Chondrocyte (in vitro differentiated cells): Measurements from ENCODE around the gene TPRG1L. TPM values are rescaled to one million over a fixed set of nuclear protein-coding genes. Genes with fewer than 3 reads are reported as not detected.

Source experiments
- DNase-seq: peaks from one replicate; pipeline ENCODE4 v3.0.0; 2021; ENCODE audit warnings: mixed read lengths, low spot score
- H3K27ac Mint-ChIP-seq: one replicate; pipeline ENCODE4 v1.8.0; 2021; ENCODE audit warnings: mild to moderate bottlenecking, moderate library complexity, mixed read lengths; ENCODE audit not compliant: unreplicated experiment
- H3K27me3 Mint-ChIP-seq: 2 replicates; pipeline ENCODE4 v1.8.0; 2021; ENCODE audit warnings: low read depth, mixed read lengths
- H3K36me3 Mint-ChIP-seq: 2 replicates; pipeline ENCODE4 v1.8.0; 2021; ENCODE audit warnings: low read depth, mixed read lengths
- H3K4me1 Mint-ChIP-seq: 2 replicates; pipeline ENCODE4 v1.8.0; 2021; ENCODE audit warnings: low read depth, mild to moderate bottlenecking, mixed read lengths
- H3K4me3 Mint-ChIP-seq: one replicate; pipeline ENCODE4 v1.8.0; 2021; ENCODE audit warnings: mild to moderate bottlenecking, moderate library complexity, mixed read lengths; ENCODE audit not compliant: unreplicated experiment
- H3K9me3 Mint-ChIP-seq: 2 replicates; pipeline ENCODE4 v1.8.0; 2021; ENCODE audit warnings: low read depth, mixed read lengths
- total RNA-seq: library from RNA; stranded (reverse); gene quantifications from 3 replicates; pipeline ENCODE4 v1.2.1, GENCODE V29; 2021
- TF ChIP-seq, protein P1 (sequence below): fragments of 200-600 bp; sonication (generic); IDR thresholded peaks from 2 replicates; pipeline ENCODE4 v1.5.0; 2021; ENCODE audit warnings: antibody characterized with exemption, mild to moderate bottlenecking, moderate library complexity

The TPRG1L gene
- total RNA-seq, 1 donor from 2014 or later: 53.7 TPM

DNA sequence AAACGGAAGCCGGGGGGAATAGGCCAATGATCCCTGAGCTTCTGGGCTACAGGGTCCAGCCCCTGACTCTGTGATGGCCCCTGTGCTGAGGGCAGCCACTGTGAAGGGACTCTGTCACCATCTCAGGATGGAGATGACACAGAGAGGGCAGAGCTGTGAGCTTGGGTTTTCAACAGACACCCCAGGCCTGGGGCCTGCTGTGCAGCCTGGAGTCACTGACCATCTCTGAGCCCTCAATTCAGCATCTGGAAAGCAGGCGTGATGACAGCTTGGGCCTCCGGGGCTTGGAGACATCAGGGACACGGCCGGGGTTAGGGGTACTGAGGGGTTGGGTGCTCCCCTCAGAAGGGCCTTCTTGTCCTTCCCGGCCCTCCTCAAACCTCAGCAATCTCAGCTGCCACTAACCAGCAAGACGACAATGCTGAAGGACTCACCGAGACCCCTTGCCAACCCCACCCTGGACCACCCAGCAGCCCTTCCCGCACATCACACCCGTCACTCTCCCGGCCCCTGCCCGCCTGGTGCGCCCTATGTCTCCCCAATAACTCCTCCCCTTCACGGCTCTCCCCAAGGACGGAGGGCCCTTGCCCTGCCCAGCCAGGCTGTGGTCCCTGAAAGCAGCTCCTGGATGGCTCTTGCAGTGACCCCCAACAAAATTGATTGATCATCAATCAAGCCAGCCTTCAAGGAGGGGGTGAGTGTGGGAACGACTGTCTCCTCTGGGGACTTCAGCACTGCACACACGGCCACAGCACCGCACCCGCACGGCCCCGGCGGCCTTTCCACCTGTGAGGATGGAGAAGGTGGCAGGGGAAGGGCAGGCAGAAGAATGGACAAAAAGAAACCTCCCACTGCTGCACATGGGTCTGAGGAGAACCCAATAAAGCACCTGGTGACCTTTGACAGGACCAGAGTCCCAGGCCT is 17.8 kb upstream of the TPRG1L start:
- Mint-ChIP-seq H3K4me1 (peaks cover 10% of the 10 kb centered on the region), H3K4me3 (no peak overlapping the region), H3K27me3 (no peaks in the 10 kb centered on the region), H3K36me3 (no peaks in the 10 kb centered on the region), H3K9me3 (no peaks in the 10 kb centered on the region), H3K27ac (no peak overlapping the region)
- TF ChIP-seq, protein P1, sequence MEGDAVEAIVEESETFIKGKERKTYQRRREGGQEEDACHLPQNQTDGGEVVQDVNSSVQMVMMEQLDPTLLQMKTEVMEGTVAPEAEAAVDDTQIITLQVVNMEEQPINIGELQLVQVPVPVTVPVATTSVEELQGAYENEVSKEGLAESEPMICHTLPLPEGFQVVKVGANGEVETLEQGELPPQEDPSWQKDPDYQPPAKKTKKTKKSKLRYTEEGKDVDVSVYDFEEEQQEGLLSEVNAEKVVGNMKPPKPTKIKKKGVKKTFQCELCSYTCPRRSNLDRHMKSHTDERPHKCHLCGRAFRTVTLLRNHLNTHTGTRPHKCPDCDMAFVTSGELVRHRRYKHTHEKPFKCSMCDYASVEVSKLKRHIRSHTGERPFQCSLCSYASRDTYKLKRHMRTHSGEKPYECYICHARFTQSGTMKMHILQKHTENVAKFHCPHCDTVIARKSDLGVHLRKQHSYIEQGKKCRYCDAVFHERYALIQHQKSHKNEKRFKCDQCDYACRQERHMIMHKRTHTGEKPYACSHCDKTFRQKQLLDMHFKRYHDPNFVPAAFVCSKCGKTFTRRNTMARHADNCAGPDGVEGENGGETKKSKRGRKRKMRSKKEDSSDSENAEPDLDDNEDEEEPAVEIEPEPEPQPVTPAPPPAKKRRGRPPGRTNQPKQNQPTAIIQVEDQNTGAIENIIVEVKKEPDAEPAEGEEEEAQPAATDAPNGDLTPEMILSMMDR: no peak
- no peak for DNase-seq

DNA sequence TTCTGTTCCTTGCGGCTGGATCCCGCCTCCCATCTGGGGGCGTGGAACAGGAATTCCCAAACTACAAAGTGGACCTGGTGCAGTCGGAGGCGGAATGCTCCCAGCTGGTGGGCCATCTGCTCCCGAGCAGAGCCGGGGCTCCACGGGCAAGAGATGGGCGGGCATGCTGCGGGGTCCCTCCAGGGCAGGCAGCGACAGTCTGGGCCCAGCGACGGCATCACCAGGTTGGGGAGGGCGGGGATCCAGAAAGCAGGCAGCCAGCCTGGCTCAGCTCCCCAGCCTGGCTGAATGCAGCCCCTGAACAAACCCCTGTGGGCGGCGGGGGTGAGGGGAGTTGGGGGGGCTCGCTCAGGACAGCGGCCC is 17.1 kb upstream of the TPRG1L start:
- H3K4me3 Mint-ChIP-seq: no peak overlapping the region
- H3K27me3 Mint-ChIP-seq: no peaks in the 10 kb centered on the region
- H3K9me3 Mint-ChIP-seq: no peaks in the 10 kb centered on the region
- TF ChIP-seq, protein P1: no peak
- peaks cover 12% of the 10 kb centered on the region for H3K4me1 Mint-ChIP-seq
- no peaks in the 10 kb centered on the region for H3K36me3 Mint-ChIP-seq
- no peak for DNase-seq
- H3K27ac Mint-ChIP-seq: no peak overlapping the region

DNA sequence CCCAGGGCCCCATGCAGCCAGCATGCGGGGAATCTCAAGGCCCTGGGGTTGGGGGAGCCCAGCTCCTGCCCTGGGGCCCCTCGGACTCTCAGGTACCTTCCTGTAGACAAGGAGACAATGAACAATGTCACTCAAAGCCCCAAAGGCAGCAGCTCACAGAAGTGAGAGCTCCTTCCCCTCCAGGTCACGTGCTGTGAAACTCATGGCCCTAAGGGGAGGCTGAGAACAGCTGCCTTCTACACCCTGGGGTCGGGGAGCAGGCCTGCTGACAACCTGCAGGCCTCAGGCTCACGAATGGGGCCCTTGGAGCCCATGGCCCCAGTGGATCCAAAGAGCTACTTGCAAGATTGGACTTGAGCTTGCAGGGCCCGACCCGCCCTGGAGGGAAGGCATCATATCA is 16.7 kb upstream of the TPRG1L start:
- Mint-ChIP-seq H3K9me3 (no peaks in the 10 kb centered on the region), H3K27me3 (no peaks in the 10 kb centered on the region), H3K27ac (no peak overlapping the region), H3K36me3 (no peaks in the 10 kb centered on the region), H3K4me3 (no peak overlapping the region), H3K4me1 (peaks cover 16% of the 10 kb centered on the region)
- TF ChIP-seq, protein P1: no peak
- DNase-seq: no peak

DNA sequence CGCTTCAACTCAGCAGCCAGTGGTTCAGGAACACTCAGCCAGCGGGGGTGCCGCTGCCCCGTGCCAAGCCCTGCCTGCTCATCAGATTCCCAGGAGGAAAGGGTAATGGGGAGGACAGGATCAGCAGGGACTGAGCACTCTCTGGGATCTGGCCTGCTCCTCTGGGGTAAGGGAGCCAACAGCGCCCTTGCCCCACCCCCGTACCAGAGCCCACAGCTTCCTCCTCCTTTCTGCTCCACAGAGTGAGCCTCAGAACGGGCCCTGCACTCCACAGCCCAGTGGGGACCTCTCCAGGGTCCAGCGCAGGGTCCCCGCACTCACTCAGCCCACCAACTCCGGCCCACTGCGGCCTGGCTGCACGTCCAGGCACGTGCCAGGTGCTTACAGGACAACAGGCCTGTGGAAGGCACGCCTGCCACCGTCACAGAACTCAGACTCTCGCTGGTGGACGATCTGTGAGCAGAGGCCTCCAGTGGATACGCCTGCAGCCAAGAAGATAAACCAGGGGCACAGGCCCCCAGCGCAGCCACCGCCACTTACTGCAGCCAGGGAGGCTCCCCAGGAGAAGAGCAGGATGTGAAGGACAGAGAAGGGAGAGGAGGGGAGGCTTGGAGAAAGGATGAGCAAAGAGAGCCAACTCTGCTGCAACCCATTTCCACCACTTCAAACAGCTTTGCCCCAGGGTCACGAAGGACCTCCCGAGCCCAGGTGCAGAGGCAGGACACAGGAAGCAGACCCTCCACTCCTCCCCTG is 15.6 kb upstream of the TPRG1L start:
- no peak overlapping the region for H3K4me3 Mint-ChIP-seq

More for the DNA sequence above, 15.6 kb upstream of the TPRG1L start:
- Mint-ChIP-seq H3K4me1 (peaks cover 26% of the 10 kb centered on the region), H3K27ac (no peak overlapping the region), H3K27me3 (peaks cover 2% of the 10 kb centered on the region), H3K36me3 (no peaks in the 10 kb centered on the region), H3K9me3 (no peaks in the 10 kb centered on the region)
- DNase-seq: no peak
- TF ChIP-seq, protein P1: no peak
